Measurements from ENCODE around the gene PLPP1. TPM values are rescaled to one million over a fixed set of nuclear protein-coding genes. Genes with fewer than 3 reads are reported as not detected.

Gene PLPP1
- total and polyA plus RNA-seq, 2 of the 8 experiments (the other 6 are each of a cell fraction or from before 2014, with no cell fraction given) = 43.7 to 91.3 TPM

GRCh38 chr5:55520117-55520839 lies 14.5 kb downstream of the PLPP1 start:
- H3K27ac ChIP-seq (ENCODE audit: low read depth, low read length) = no peak overlapping the region
- FAIRE-seq = no peak

More at GRCh38 chr5:55520117-55520839, 14.5 kb downstream of the PLPP1 start:
- Histone ChIP-seq H3K23me2 (ENCODE audit: low read depth, low read length) (no peaks in the 10 kb centered on the region), H3K4ac (replicated peaks; ENCODE audit: insufficient read length, low read depth, low read length) (no peak overlapping the region), H3K4me3 (ENCODE audit: extremely low read depth in 1 of 4, insufficient read depth in 2 of 4, low read depth in 3 of 4, low read length in 4 of 4) (no peak overlapping the region), H2BK5ac (ENCODE audit: low read depth, low read length) (no peak overlapping the region), H2BK15ac (ENCODE audit: low read length) (no peak overlapping the region), H3K9ac (replicated peaks in 1 of 4; ENCODE audit: extremely low read depth in 1 of 4, low read depth in 3 of 4, low read length in 3 of 4) (no peak overlapping the region), H3K14ac (ENCODE audit: insufficient read length) (no peak overlapping the region), H3K79me2 (ENCODE audit: control insufficient read depth in 1 of 2, insufficient read depth in 2 of 2, low read length in 2 of 2) (peaks cover 5 to 99% of the 10 kb centered on the region in 2 experiments; a peak in 3 of 4 replicates), H3K36me3 (ENCODE audit: control insufficient read depth in 2 of 4, insufficient read depth in 4 of 4, low read length in 3 of 4) (peaks cover 0 to 2% (median 0%) of the 10 kb centered on the region in 4 experiments; a peak in 1 of 8 replicates), H3K56ac (replicated peaks; ENCODE audit: insufficient read length, low read depth, low read length) (no peak overlapping the region), H2BK120ac (replicated peaks; ENCODE audit: low read depth, low read length) (no peak overlapping the region), H4K5ac (ENCODE audit: insufficient read length, low read depth, low read length) (no peak overlapping the region), H2AFZ (ENCODE audit: low read length) (no peak overlapping the region), H4K8ac (ENCODE audit: extremely low read depth, insufficient read depth, low read length) (no peak overlapping the region), H2BK12ac (ENCODE audit: low read depth, low read length) (no peak overlapping the region), H3K4me1 (replicated peaks in 1 of 4; ENCODE audit: control insufficient read depth in 3 of 4, insufficient read depth in 4 of 4, low read length in 3 of 4) (peaks cover 0 to 5% (median 1%) of the 10 kb centered on the region in 4 experiments; a peak in 2 of 7 replicates), H3K18ac (ENCODE audit: extremely low read depth, low read length) (no peak overlapping the region), H3K4me2 (ENCODE audit: insufficient read depth in 1 of 2, low read depth in 2 of 2, low read length in 2 of 2) (no peak overlapping the region), H3K27me3 (replicated peaks in 1 of 4; ENCODE audit: control insufficient read depth in 3 of 4, extremely low read depth in 1 of 4, insufficient read depth in 3 of 4, low read length in 3 of 4) (no peaks in the 10 kb centered on the region), H4K91ac (replicated peaks; ENCODE audit: insufficient read length, low read length) (no peak overlapping the region), H2AK5ac (ENCODE audit: low read depth, low read length) (no peak overlapping the region), H3K79me1 (ENCODE audit: low read depth, low read length) (no peaks in the 10 kb centered on the region; the same call in 1 of the 2 replicates), H4K20me1 (replicated peaks in 1 of 2; ENCODE audit: control insufficient read depth in 1 of 2, insufficient read depth in 2 of 2, low read length in 2 of 2) (peaks cover 0 to 8% of the 10 kb centered on the region in 2 experiments), H2BK20ac (ENCODE audit: low read length) (no peak overlapping the region), H3K23ac (ENCODE audit: insufficient read length) (no peak overlapping the region), H3K9me3 (ENCODE audit: insufficient read depth in 2 of 2, low read depth in 1 of 2, low read length in 1 of 2) (no peaks in the 10 kb centered on the region)
- POLR2A ChIA-PET (ENCODE audit: partially characterized antibody) = interaction anchor here (0.8 to 1.0 kb wide), 2 partner anchors 14 to 40 kb away, joined by 3 to 4 read pairs; partner anchors contain the start of gene PLPP1
- CTCF ChIA-PET (ENCODE audit: partially characterized antibody) = interaction anchor here (1.3 kb wide), 1 partner anchor 10 kb away, joined by 3 read pairs; no protein-coding TSS in a partner anchor
- 90% methylated on average over 2 of the region's 2 CpGs; no CpG with 5 or more reads in 1 of the 2 experiments for WGBS, 2 experiments (ENCODE audit: extremely low coverage in 1 of 2, insufficient coverage in 1 of 2, insufficient read length in 1 of 2, insufficient replicate concordance in 2 of 2, low coverage in 1 of 2, low lambda C conversion rate in 2 of 2, missing lambda C conversion rate in 1 of 2)
- TF ChIP-seq SP1 (IDR thresholded peaks at IDR 0.05; ENCODE audit: low read depth, low read length) (no peak), CBX5 (IDR thresholded peaks at IDR 0.05; ENCODE audit: low read depth, low read length) (no peak), BRCA1 (IDR thresholded peaks at IDR 0.05; ENCODE audit: low read depth, low read length) (no peak)
- DNase-seq (ENCODE audit: low read depth in 1 of 2, low spot score in 2 of 2) = no peak

All from H1 (cell line).